Ishikawa (cell line): ENCODE results near the gene AP4M1.

Source experiments
- CREB1 ChIP-seq: IDR thresholded peaks from 2 replicates; pipeline ENCODE4 v1.6.1; 2012; ENCODE audit warnings: low read depth
- MAX ChIP-seq: IDR thresholded peaks from 2 replicates; pipeline ENCODE4 v1.6.1; 2012
- REST ChIP-seq: IDR thresholded peaks from 2 replicates; pipeline ENCODE4 v1.6.1; 2012; ENCODE audit warnings: low read depth, mild to moderate bottlenecking
- TAF1 ChIP-seq: IDR thresholded peaks from 2 replicates; pipeline ENCODE4 v1.6.1; 2012; ENCODE audit warnings: low read depth, mild to moderate bottlenecking

GRCh38 chr7:100075418-100075817 lies 26.0 kb upstream of the AP4M1 start:
- TF ChIP-seq CREB1 (no peak), REST (no peak), TAF1 (no peak), MAX (no peak)
